ENCODE measurements around the gene TENM3.
A peak's percentile ranks its signal among the peaks of the same experiment; 100 is the strongest.

Gene TENM3

DNA sequence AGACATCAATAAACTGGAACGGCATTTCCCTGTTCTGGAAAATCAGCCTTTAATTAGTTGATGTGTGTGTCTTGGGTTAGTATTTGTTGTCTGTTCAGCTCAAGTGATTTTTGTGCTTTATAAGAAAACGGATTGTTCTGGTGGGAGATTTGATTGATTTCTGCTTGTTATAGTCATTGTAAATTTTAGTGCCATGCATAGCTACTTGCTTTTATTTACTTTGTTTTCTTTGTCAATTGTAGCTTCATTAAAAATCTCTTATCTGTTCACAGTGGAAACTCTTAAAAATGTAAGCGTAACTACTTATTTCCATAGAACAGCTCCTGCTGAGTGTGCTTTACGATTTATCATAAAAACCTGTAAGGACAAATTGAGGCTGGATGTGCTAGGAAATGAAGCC lies 253.2 kb downstream of the TENM3 start (continued):
- TF ChIP-seq ZNF843 (tag by site-specific recombination; IDR thresholded peaks at IDR 0.05) (peak; percentile 79), ZBTB48 (tag by site-specific recombination; IDR thresholded peaks at IDR 0.05) (no peak)
- TF ChIP-seq, protein P1, sequence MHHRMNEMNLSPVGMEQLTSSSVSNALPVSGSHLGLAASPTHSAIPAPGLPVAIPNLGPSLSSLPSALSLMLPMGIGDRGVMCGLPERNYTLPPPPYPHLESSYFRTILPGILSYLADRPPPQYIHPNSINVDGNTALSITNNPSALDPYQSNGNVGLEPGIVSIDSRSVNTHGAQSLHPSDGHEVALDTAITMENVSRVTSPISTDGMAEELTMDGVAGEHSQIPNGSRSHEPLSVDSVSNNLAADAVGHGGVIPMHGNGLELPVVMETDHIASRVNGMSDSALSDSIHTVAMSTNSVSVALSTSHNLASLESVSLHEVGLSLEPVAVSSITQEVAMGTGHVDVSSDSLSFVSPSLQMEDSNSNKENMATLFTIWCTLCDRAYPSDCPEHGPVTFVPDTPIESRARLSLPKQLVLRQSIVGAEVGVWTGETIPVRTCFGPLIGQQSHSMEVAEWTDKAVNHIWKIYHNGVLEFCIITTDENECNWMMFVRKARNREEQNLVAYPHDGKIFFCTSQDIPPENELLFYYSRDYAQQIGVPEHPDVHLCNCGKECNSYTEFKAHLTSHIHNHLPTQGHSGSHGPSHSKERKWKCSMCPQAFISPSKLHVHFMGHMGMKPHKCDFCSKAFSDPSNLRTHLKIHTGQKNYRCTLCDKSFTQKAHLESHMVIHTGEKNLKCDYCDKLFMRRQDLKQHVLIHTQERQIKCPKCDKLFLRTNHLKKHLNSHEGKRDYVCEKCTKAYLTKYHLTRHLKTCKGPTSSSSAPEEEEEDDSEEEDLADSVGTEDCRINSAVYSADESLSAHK (tag by site-specific recombination; IDR thresholded peaks at IDR 0.05), result peak; percentile 77

DNA sequence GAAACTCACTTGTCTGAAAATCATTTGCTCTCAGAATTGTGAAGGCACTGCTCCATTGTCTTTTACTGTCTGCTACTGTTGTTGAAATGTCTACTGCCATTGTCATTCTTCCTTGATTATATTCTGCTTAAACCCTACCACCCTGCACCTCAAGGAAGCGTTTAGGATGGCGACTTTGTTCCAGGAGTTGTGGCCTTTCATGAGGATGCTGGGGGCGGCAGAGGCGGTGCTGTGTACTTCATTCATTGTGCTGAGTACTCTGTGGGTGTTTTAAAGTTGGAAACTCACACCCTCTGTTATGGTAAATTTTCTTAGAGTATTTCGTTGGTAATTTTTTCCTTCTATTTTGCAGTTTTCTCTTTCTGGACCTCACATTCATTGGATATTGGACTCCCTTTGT lies 258.9 kb downstream of the TENM3 start:
- no peak overlapping the region for H3K4me3 ChIP-seq (ENCODE audit: low read depth, low read length)
- H3K9me3 ChIP-seq (ENCODE audit: control insufficient read depth, insufficient read depth, low read depth, low read length), result no peaks in the 10 kb centered on the region
- H3K4me1 ChIP-seq (ENCODE audit: control insufficient read depth, insufficient read depth, low read length), result peaks cover 10% of the 10 kb centered on the region
- POLR2A ChIA-PET, result no interaction called here
- no peak overlapping the region for H3K27ac ChIP-seq (ENCODE audit: extremely low read depth, low read depth, low read length)
- TF ChIP-seq GLI4 (tag by site-specific recombination; IDR thresholded peaks at IDR 0.05), result no peak
- TF ChIP-seq, protein P2, sequence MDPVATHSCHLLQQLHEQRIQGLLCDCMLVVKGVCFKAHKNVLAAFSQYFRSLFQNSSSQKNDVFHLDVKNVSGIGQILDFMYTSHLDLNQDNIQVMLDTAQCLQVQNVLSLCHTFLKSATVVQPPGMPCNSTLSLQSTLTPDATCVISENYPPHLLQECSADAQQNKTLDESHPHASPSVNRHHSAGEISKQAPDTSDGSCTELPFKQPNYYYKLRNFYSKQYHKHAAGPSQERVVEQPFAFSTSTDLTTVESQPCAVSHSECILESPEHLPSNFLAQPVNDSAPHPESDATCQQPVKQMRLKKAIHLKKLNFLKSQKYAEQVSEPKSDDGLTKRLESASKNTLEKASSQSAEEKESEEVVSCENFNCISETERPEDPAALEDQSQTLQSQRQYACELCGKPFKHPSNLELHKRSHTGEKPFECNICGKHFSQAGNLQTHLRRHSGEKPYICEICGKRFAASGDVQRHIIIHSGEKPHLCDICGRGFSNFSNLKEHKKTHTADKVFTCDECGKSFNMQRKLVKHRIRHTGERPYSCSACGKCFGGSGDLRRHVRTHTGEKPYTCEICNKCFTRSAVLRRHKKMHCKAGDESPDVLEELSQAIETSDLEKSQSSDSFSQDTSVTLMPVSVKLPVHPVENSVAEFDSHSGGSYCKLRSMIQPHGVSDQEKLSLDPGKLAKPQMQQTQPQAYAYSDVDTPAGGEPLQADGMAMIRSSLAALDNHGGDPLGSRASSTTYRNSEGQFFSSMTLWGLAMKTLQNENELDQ (tag by site-specific recombination; IDR thresholded peaks at IDR 0.05; ENCODE audit: low read depth), result no peak
- TF ChIP-seq, protein P3, sequence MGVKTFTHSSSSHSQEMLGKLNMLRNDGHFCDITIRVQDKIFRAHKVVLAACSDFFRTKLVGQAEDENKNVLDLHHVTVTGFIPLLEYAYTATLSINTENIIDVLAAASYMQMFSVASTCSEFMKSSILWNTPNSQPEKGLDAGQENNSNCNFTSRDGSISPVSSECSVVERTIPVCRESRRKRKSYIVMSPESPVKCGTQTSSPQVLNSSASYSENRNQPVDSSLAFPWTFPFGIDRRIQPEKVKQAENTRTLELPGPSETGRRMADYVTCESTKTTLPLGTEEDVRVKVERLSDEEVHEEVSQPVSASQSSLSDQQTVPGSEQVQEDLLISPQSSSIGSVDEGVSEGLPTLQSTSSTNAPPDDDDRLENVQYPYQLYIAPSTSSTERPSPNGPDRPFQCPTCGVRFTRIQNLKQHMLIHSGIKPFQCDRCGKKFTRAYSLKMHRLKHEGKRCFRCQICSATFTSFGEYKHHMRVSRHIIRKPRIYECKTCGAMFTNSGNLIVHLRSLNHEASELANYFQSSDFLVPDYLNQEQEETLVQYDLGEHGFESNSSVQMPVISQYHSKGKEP (tag by site-specific recombination; IDR thresholded peaks at IDR 0.05), result no peak
- TF ChIP-seq ZNF423 (tag by site-specific recombination; IDR thresholded peaks at IDR 0.05), result no peak
- no peak for TF ChIP-seq ZNF426 (tag by site-specific recombination; IDR thresholded peaks at IDR 0.05)
- TF ChIP-seq, protein P4, sequence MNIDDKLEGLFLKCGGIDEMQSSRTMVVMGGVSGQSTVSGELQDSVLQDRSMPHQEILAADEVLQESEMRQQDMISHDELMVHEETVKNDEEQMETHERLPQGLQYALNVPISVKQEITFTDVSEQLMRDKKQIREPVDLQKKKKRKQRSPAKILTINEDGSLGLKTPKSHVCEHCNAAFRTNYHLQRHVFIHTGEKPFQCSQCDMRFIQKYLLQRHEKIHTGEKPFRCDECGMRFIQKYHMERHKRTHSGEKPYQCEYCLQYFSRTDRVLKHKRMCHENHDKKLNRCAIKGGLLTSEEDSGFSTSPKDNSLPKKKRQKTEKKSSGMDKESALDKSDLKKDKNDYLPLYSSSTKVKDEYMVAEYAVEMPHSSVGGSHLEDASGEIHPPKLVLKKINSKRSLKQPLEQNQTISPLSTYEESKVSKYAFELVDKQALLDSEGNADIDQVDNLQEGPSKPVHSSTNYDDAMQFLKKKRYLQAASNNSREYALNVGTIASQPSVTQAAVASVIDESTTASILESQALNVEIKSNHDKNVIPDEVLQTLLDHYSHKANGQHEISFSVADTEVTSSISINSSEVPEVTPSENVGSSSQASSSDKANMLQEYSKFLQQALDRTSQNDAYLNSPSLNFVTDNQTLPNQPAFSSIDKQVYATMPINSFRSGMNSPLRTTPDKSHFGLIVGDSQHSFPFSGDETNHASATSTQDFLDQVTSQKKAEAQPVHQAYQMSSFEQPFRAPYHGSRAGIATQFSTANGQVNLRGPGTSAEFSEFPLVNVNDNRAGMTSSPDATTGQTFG (tag by site-specific recombination; IDR thresholded peaks at IDR 0.05; ENCODE audit: borderline replicate concordance), result no peak
- TF ChIP-seq, protein P5, sequence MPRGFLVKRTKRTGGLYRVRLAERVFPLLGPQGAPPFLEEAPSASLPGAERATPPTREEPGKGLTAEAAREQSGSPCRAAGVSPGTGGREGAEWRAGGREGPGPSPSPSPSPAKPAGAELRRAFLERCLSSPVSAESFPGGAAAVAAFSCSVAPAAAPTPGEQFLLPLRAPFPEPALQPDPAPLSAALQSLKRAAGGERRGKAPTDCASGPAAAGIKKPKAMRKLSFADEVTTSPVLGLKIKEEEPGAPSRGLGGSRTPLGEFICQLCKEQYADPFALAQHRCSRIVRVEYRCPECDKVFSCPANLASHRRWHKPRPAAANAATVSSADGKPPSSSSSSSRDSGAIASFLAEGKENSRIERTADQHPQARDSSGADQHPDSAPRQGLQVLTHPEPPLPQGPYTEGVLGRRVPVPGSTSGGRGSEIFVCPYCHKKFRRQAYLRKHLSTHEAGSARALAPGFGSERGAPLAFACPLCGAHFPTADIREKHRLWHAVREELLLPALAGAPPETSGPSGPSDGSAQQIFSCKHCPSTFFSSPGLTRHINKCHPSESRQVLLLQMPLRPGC (tag by site-specific recombination; IDR thresholded peaks at IDR 0.05), result no peak
- peak; percentile 93 for TF ChIP-seq ZFHX2 (tag by site-specific recombination; conservative IDR thresholded peaks at IDR 0.05)
- no peak for TF ChIP-seq ZNF2 (tag by site-specific recombination; IDR thresholded peaks at IDR 0.05)
- TF ChIP-seq ZNF664 (tag by site-specific recombination; IDR thresholded peaks at IDR 0.05), result no peak
- TF ChIP-seq, protein P6, sequence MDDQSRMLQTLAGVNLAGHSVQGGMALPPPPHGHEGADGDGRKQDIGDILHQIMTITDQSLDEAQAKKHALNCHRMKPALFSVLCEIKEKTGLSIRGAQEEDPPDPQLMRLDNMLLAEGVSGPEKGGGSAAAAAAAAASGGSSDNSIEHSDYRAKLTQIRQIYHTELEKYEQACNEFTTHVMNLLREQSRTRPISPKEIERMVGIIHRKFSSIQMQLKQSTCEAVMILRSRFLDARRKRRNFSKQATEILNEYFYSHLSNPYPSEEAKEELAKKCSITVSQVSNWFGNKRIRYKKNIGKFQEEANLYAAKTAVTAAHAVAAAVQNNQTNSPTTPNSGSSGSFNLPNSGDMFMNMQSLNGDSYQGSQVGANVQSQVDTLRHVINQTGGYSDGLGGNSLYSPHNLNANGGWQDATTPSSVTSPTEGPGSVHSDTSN (CRISPR knock-in tag; IDR thresholded peaks at IDR 0.05), result no peak
- TF ChIP-seq, protein P7, sequence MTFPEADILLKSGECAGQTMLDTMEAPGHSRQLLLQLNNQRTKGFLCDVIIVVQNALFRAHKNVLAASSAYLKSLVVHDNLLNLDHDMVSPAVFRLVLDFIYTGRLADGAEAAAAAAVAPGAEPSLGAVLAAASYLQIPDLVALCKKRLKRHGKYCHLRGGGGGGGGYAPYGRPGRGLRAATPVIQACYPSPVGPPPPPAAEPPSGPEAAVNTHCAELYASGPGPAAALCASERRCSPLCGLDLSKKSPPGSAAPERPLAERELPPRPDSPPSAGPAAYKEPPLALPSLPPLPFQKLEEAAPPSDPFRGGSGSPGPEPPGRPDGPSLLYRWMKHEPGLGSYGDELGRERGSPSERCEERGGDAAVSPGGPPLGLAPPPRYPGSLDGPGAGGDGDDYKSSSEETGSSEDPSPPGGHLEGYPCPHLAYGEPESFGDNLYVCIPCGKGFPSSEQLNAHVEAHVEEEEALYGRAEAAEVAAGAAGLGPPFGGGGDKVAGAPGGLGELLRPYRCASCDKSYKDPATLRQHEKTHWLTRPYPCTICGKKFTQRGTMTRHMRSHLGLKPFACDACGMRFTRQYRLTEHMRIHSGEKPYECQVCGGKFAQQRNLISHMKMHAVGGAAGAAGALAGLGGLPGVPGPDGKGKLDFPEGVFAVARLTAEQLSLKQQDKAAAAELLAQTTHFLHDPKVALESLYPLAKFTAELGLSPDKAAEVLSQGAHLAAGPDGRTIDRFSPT (tag by site-specific recombination; IDR thresholded peaks at IDR 0.05), result no peak
- no peak for TF ChIP-seq ZBTB17 (tag by site-specific recombination; IDR thresholded peaks at IDR 0.05)
- TF ChIP-seq EGR2 (tag by site-specific recombination; IDR thresholded peaks at IDR 0.05; ENCODE audit: low read depth), result peak; percentile 80
- TF ChIP-seq ZNF223 (tag by site-specific recombination; IDR thresholded peaks at IDR 0.05), result no peak
- no peak for TF ChIP-seq RBAK (tag by site-specific recombination; IDR thresholded peaks at IDR 0.05)
- no peak for TF ChIP-seq ZNF10 (tag by site-specific recombination; IDR thresholded peaks at IDR 0.05)
- no peaks in the 10 kb centered on the region for H3K36me3 ChIP-seq (ENCODE audit: control insufficient read depth in 2 of 2, insufficient read depth in 1 of 2, low read length in 2 of 2)
- CTCF ChIA-PET, result no interaction called here
